SK-N-SH (cell line): ENCODE data around the gene RND3. TPM values are rescaled to one million over a fixed set of nuclear protein-coding genes. Genes with fewer than 3 reads are reported as not detected.
A peak's percentile ranks its signal among the peaks of the same experiment; 100 is the strongest.

Experiments used
- CTCF ChIA-PET: fragments of 300-600, 350-600 bp; formaldehyde crosslinking; extraction: SDS; loops from one replicate; lab custom pipeline; 2021; lab: Yijun Ruan, JAX
- POLR2A ChIA-PET: fragments of 350-600 bp; sonication (Branson Sonifier 250); formaldehyde crosslinking; extraction: SDS; loops from one replicate; lab custom pipeline; 2020; ENCODE audit warnings: antibody characterized with exemption, inconsistent platforms; lab: Yijun Ruan, JAX
- DNase-seq: peaks from one replicate; pipeline ENCODE4 v3.0.0; 2012
- H2AFZ ChIP-seq: fragments of 200-600 bp; sonication (generic); 2 replicates; pipeline ENCODE4 v1.8.1; 2016; ENCODE audit warnings: antibody characterized with exemption, mild to moderate bottlenecking, low read depth
- H3F3A ChIP-seq: fragments of 200-600 bp; sonication (generic); replicated peaks from 2 replicates; pipeline ENCODE3; 2016; ENCODE audit warnings: antibody characterized with exemption, mild to moderate bottlenecking; ENCODE audit not compliant: insufficient read depth
- H3K27ac ChIP-seq, 2 experiments: fragments of 200-500 bp in 1 of 2; fragments of 200-600 bp in 1 of 2; sonication (Bioruptor generic) in 1 of 2; sonication (generic), shearing (Covaris generic) in 1 of 2; 2 replicates each; pipeline versions ENCODE4 v1.5.1 to v1.6.1; 2014 to 2016; ENCODE audit warnings: low read depth in 2 of 2, inconsistent platforms in 1 of 2, low read length in 1 of 2, mild to moderate bottlenecking in 1 of 2, mixed read lengths in 1 of 2
- H3K27me3 ChIP-seq: fragments of 200-600 bp; sonication (generic), shearing (Covaris generic); 2 replicates; pipeline ENCODE4 v1.6.1; 2016; ENCODE audit warnings: mixed run types; ENCODE audit not compliant: insufficient read depth
- H3K36me3 ChIP-seq, 2 experiments: fragments of 200-500 bp in 1 of 2; fragments of 200-600 bp in 1 of 2; sonication (Bioruptor generic) in 1 of 2; sonication (generic) in 1 of 2; replicated peaks in 1 of 2; 2 replicates each; pipeline versions ENCODE3 to v1.5.1; 2014 to 2016; ENCODE audit warnings: low read length in 1 of 2, mild to moderate bottlenecking in 1 of 2; ENCODE audit not compliant: insufficient read depth in 2 of 2, control insufficient read depth in 1 of 2
- H3K4me1 ChIP-seq, 2 experiments: fragments of 200-500 bp in 1 of 2; fragments of 200-600 bp in 1 of 2; sonication (Bioruptor generic) in 1 of 2; sonication (generic), shearing (Covaris generic) in 1 of 2; 2 replicates each; pipeline versions ENCODE4 v1.5.1 to v1.6.1; 2014 to 2016; ENCODE audit warnings: low read depth in 1 of 2, low read length in 1 of 2, mixed run types in 1 of 2; ENCODE audit not compliant: insufficient read depth in 2 of 2, control insufficient read depth in 1 of 2
- H3K4me2 ChIP-seq: fragments of 200-600 bp; sonication (generic), shearing (Covaris generic); 2 replicates; pipeline ENCODE4 v1.6.1; 2017; ENCODE audit warnings: mixed run types
- H3K4me3 ChIP-seq, 2 experiments: fragments of 200-500 bp in 1 of 2; fragments of 200-600 bp in 1 of 2; sonication (Bioruptor generic) in 1 of 2; sonication (generic), shearing (Covaris generic) in 1 of 2; 2 replicates each; pipeline versions ENCODE4 v1.5.1 to v1.8.1; 2014 to 2016; ENCODE audit warnings: low read depth in 2 of 2, inconsistent platforms in 1 of 2, low read length in 1 of 2, mild to moderate bottlenecking in 1 of 2, mixed read lengths in 1 of 2, moderate library complexity in 1 of 2
- H3K79me2 ChIP-seq: fragments of 200-600 bp; sonication (generic); 2 replicates; pipeline ENCODE4 v1.8.1; 2017; ENCODE audit warnings: mild to moderate bottlenecking; ENCODE audit not compliant: insufficient read depth
- H3K9ac ChIP-seq: fragments of 200-600 bp; sonication (generic); 2 replicates; pipeline ENCODE4 v1.6.1; 2017; ENCODE audit warnings: mixed run types
- H3K9me2 ChIP-seq: fragments of 200-600 bp; sonication (generic); 2 replicates; pipeline ENCODE4 v1.6.1; 2017; ENCODE audit warnings: mixed run types
- H3K9me3 ChIP-seq: fragments of 200-600 bp; sonication (generic); 2 replicates; pipeline ENCODE4 v1.6.1; 2017; ENCODE audit warnings: mixed run types, mild to moderate bottlenecking, moderate library complexity
- H4K20me1 ChIP-seq: fragments of 200-600 bp; sonication (generic); 2 replicates; pipeline ENCODE4 v1.6.1; 2017; ENCODE audit warnings: mild to moderate bottlenecking, mixed run types; ENCODE audit not compliant: insufficient read depth
- ELF1 ChIP-seq: IDR thresholded peaks from 2 replicates; pipeline ENCODE4 v1.4.0; 2012
- EP300 ChIP-seq, 2 experiments: IDR thresholded peaks; 2 replicates each; pipeline versions ENCODE4 v1.4.0 to v1.6.1; 2012; ENCODE audit warnings: borderline replicate concordance in 1 of 2, low read depth in 1 of 2, low read length in 1 of 2
- EZH2phosphoT487 ChIP-seq: fragments of 200-600 bp; sonication (generic); IDR thresholded peaks from 2 replicates; pipeline ENCODE4 v1.6.1; 2017; ENCODE audit warnings: low read depth, mixed run types, mild to moderate bottlenecking, antibody characterized with exemption, moderate library complexity, borderline replicate concordance
- FOSL2 ChIP-seq: IDR thresholded peaks from 2 replicates; pipeline ENCODE4 v1.4.0; 2012; ENCODE audit warnings: low read depth, mild to moderate bottlenecking, moderate library complexity, borderline replicate concordance
- GABPA ChIP-seq: IDR thresholded peaks from 2 replicates; pipeline ENCODE4 v1.4.0; 2012; ENCODE audit warnings: low read depth, mild to moderate bottlenecking
- GATA2 ChIP-seq: sonication (generic); formaldehyde crosslinking; IDR thresholded peaks from 2 replicates; pipeline ENCODE4 v1.5.0; 2020; ENCODE audit warnings: mild to moderate bottlenecking, missing genetic modification reagents
- IRF3 ChIP-seq: fragments of 150-350 bp; IDR thresholded peaks from 2 replicates; pipeline ENCODE4 v1.6.1; 2016; ENCODE audit warnings: mild to moderate bottlenecking, low read depth, low read length
- MEF2A ChIP-seq: IDR thresholded peaks from 2 replicates; pipeline ENCODE4 v1.4.0; 2012; ENCODE audit warnings: low read depth, borderline replicate concordance
- NFIC ChIP-seq: IDR thresholded peaks from 2 replicates; pipeline ENCODE4 v1.4.0; 2012; ENCODE audit warnings: borderline replicate concordance
- NRF1 ChIP-seq: IDR thresholded peaks from 2 replicates; pipeline ENCODE4 v1.6.1; 2012; ENCODE audit warnings: low read depth, mild to moderate bottlenecking, low read length
- PBX3 ChIP-seq: IDR thresholded peaks from 2 replicates; pipeline ENCODE4; 2012
- POLR2AphosphoS5 ChIP-seq: IDR thresholded peaks from 2 replicates; pipeline ENCODE4 v1.6.1; 2012; ENCODE audit warnings: low read depth, low read length
- RAD21 ChIP-seq: IDR thresholded peaks from 2 replicates; pipeline ENCODE4 v1.6.1; 2012; ENCODE audit warnings: mild to moderate bottlenecking, low read length
- RCOR1 ChIP-seq: fragments of 150-350 bp; IDR thresholded peaks from 2 replicates; pipeline ENCODE4 v1.6.1; 2017; ENCODE audit warnings: antibody characterized with exemption, low read length
- TAF1 ChIP-seq: IDR thresholded peaks from 2 replicates; pipeline ENCODE4 v1.6.1; 2012; ENCODE audit warnings: low read depth, mild to moderate bottlenecking, low read length, moderate library complexity, borderline replicate concordance
- TCF12 ChIP-seq: IDR thresholded peaks from 2 replicates; pipeline ENCODE4 v1.4.0; 2012
- TEAD4 ChIP-seq: IDR thresholded peaks from 2 replicates; pipeline ENCODE4 v1.4.0; 2012; ENCODE audit warnings: mild to moderate bottlenecking, borderline replicate concordance; ENCODE audit not compliant: insufficient read depth
- USF1 ChIP-seq: IDR thresholded peaks from 2 replicates; pipeline ENCODE4 v1.4.0; 2012; ENCODE audit warnings: low read depth, borderline replicate concordance
- ZBTB33 ChIP-seq: IDR thresholded peaks from 2 replicates; pipeline ENCODE4 v1.4.0; 2012; ENCODE audit warnings: low read depth, borderline replicate concordance
- WGBS: methylation state at CpG from one replicate; pipeline ENCODE4 v1.1.6; 2017; ENCODE audit warnings: low lambda C conversion rate; 5-methylcytosine and 5-hydroxymethylcytosine counted together
- polyA plus RNA-seq, 3 experiments: library from polyadenylated mRNA; depleted of rRNA; stranded (reverse); fragments of >200 nt; gene quantifications; 2 replicates each; pipeline ENCODE4 v1.2.3, GENCODE V29; 2012

The RND3 gene
- polyA plus RNA-seq, 1 of the 3 experiments (the other 2 are of a cell fraction), result 49.7 TPM

GRCh38 chr2:150449856-150450255, 37.6 kb downstream of the RND3 start:
- Histone ChIP-seq H3K36me3 (no peaks in the 10 kb centered on the region), H3K4me2 (no peak overlapping the region), H3K27ac (no peak overlapping the region), H3K9me3 (peaks cover 8% of the 10 kb centered on the region; the same call in 1 of the 2 replicates), H2AFZ (no peak overlapping the region), H4K20me1 (no peaks in the 10 kb centered on the region), H3K27me3 (no peaks in the 10 kb centered on the region), H3K9me2 (no peaks in the 10 kb centered on the region), H3K4me1 (no peaks in the 10 kb centered on the region), H3K79me2 (no peaks in the 10 kb centered on the region), H3K4me3 (no peak overlapping the region), H3K9ac (no peak overlapping the region), H3F3A (no peaks in the 10 kb centered on the region)
- peak; percentile 36; the same call in 1 of the 2 replicates for TF ChIP-seq PBX3
- TF ChIP-seq EZH2phosphoT487, result no peak
- TF ChIP-seq USF1, result no peak
- ChIA-PET CTCF (no interaction called here), POLR2A (no interaction called here)
- 54% methylated on average over 3 of the region's 3 CpGs for WGBS
- DNase-seq, result no peak

GRCh38 chr2:150445398-150445797, 42.1 kb downstream of the RND3 start:
- no peaks in the 10 kb centered on the region for H4K20me1 ChIP-seq
- H3K36me3 ChIP-seq, result no peaks in the 10 kb centered on the region
- no peaks in the 10 kb centered on the region for H3K27me3 ChIP-seq
- no peak overlapping the region for H3K9ac ChIP-seq
- no peaks in the 10 kb centered on the region for H3K79me2 ChIP-seq
- H2AFZ ChIP-seq, result no peak overlapping the region
- CTCF ChIA-PET, result no interaction called here
- no peaks in the 10 kb centered on the region; a peak in 1 of 4 replicates for H3K4me1 ChIP-seq
- POLR2A ChIA-PET, result no interaction called here
- no peaks in the 10 kb centered on the region for H3F3A ChIP-seq
- H3K27ac ChIP-seq, result no peak overlapping the region
- no peak overlapping the region for H3K4me3 ChIP-seq
- 61% methylated on average over 1 of the region's 1 CpG for WGBS
- H3K9me3 ChIP-seq, result no peaks in the 10 kb centered on the region
- DNase-seq, result no peak
- no peaks in the 10 kb centered on the region for H3K9me2 ChIP-seq
- H3K4me2 ChIP-seq, result no peak overlapping the region
- TF ChIP-seq TEAD4, result no peak
- TF ChIP-seq EP300 (IDR thresholded peaks at IDR 0.05; ENCODE audit: borderline replicate concordance in 1 of 2, low read depth in 1 of 2, low read length in 1 of 2), result no peak
- TF ChIP-seq NFIC, result no peak
- no peak for TF ChIP-seq MEF2A

- no peak for DNase-seq
- Histone ChIP-seq H3K79me2 (no peaks in the 10 kb centered on the region), H3K4me1 (no peaks in the 10 kb centered on the region; a peak in 1 of 4 replicates), H3K9me3 (no peaks in the 10 kb centered on the region), H2AFZ (no peak overlapping the region), H3F3A (no peaks in the 10 kb centered on the region), H3K9me2 (no peaks in the 10 kb centered on the region), H3K36me3 (no peaks in the 10 kb centered on the region), H3K27ac (no peak overlapping the region), H3K9ac (no peak overlapping the region), H4K20me1 (no peaks in the 10 kb centered on the region), H3K4me2 (no peak overlapping the region), H3K27me3 (no peaks in the 10 kb centered on the region), H3K4me3 (no peak overlapping the region)
- POLR2A ChIA-PET, result no interaction called here
- WGBS, result 86% methylated on average over 1 of the region's 1 CpG
- CTCF ChIA-PET, result no interaction called here
- TF ChIP-seq GATA2 (CRISPR knock-in tag) (no peak), MEF2A (no peak), FOSL2 (no peak), NRF1 (no peak), ZBTB33 (no peak), TAF1 (no peak), ELF1 (no peak), TCF12 (no peak), POLR2AphosphoS5 (no peak), RCOR1 (no peak), IRF3 (no peak), GABPA (no peak), RAD21 (no peak)
Observed at GRCh38 chr2:150442484-150442883, 45.0 kb downstream of the RND3 start.
